ENCODE measurements around the gene NPC1L1.
A peak's percentile ranks its signal among the peaks of the same experiment; 100 is the strongest.

The NPC1L1 gene

DNA sequence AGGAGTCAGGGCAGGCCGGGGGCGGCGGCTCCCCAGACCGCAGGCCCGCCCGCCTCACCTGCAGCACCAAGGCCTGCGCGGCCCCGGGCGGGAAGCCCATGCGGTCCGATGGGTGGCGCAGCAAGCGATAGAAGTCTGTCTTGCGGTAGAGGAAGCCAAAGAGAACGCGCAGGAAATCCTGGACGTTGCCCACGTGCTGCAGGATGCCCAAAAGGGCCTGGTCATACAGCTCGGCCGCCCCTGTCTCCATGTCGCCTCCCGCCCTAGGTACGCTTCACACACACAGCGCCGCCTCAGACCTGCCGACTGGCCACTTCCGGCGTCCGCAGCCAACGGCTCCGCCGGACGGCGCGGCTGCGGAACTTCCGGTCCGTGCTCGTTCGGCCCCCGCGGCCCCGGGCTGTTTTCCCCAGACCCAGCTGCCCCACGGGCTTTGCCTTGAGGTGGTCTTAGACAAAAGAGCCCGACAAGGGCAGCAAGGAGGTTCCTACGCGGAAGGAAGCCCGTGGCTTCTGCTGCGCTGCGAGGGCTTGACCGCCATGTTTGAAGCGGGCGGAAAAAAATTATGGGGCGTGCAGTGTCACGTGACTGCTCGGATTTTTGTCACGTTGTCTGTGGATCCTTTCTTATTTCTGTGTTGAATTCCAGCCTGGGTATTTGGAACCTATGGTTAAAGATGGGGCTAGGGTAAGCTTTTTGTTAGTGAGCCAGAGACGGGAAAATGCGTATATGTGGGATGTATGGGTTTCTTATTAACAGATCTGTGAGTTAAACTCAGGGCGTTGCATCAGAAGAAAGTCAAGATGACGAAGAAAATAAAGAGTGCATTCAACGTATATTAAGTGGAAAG is 50.6 kb downstream of the NPC1L1 start, which contains the start of gene NUDCD3:
Gene NUDCD3 (minus strand): TSS at position 308 of the 850 bp plus-strand sequence. CDS start 58 bp downstream, at position 250.
- H3K27ac Mint-ChIP-seq: peak within 1 kb of the TSS; percentile 96
- H3K9me3 Mint-ChIP-seq: no peaks in the 10 kb centered on the region
- DNase-seq (peak; percentile 79), ATAC-seq (replicated peaks) (peak; percentile 94 to 95)
- peaks cover 11 to 14% of the 10 kb centered on the region in 2 donors for H3K27me3 Mint-ChIP-seq
- H3K4me3 Mint-ChIP-seq: peak within 1 kb of the TSS; percentile 87 to 92
- H3K4me1 Mint-ChIP-seq: peaks cover 26 to 43% of the 10 kb centered on the region in 2 donors
- H3K36me3 Mint-ChIP-seq: peaks cover 8 to 20% of the 10 kb centered on the region in 2 donors

DNA sequence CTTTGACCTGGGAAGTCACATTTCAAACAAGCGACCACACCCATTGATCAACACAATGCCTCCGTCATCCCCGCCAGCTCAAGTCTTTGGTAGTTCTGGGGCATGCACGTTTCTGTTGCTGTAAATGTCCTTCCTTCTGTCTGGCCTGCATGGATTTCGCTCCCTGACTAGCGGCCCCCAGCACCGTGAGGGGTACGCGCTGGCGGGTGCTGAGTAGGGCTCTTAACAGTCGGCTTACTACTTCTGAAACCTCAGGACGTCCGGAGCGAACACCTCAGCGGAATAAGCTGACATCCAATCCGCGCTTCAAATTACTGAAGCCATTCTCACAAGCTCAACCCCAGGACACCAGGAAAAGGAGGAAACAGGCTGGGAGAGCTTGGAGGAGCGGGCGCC is 51.2 kb downstream of the NPC1L1 start:
- DNase-seq (no peak), ATAC-seq (replicated peaks) (peak; percentile 38)
- Mint-ChIP-seq H3K4me3 (peak overlapping the region; percentile 87 to 92), H3K9me3 (no peaks in the 10 kb centered on the region), H3K27me3 (peaks cover 4 to 8% of the 10 kb centered on the region in 2 donors), H3K27ac (peak overlapping the region; percentile 96), H3K36me3 (peaks cover 11 to 26% of the 10 kb centered on the region in 2 donors), H3K4me1 (peaks cover 28 to 47% of the 10 kb centered on the region in 2 donors)

DNA sequence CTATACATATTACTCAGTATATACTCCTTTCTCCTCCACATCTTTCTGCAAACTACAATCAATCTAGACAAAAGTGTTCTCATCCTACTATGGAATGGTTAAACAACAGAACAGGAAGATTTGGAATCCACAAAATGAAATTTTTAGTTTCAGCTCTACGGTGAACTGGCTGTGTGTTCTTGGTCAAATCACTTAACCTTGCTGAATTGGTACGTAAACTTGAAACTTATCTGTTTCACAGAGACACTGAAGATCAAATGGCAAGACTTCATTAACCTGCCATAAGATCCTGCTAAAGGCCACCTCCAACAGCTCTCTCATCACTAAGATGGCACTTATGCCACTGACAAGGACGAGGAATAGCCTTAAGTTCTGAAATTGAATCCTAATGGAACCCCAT is 52.2 kb downstream of the NPC1L1 start:
- peaks cover 19 to 36% of the 10 kb centered on the region in 2 donors for H3K36me3 Mint-ChIP-seq
- no peaks in the 10 kb centered on the region for H3K27me3 Mint-ChIP-seq
- H3K4me3 Mint-ChIP-seq: peak overlapping the region; percentile 87 to 92
- peaks cover under 1% of the 10 kb centered on the region in 2 donors for H3K9me3 Mint-ChIP-seq
- no peak for DNase-seq
- ATAC-seq (replicated peaks): no peak
- peaks cover 29 to 57% of the 10 kb centered on the region in 2 donors for H3K4me1 Mint-ChIP-seq
- no peak overlapping the region for H3K27ac Mint-ChIP-seq

DNA sequence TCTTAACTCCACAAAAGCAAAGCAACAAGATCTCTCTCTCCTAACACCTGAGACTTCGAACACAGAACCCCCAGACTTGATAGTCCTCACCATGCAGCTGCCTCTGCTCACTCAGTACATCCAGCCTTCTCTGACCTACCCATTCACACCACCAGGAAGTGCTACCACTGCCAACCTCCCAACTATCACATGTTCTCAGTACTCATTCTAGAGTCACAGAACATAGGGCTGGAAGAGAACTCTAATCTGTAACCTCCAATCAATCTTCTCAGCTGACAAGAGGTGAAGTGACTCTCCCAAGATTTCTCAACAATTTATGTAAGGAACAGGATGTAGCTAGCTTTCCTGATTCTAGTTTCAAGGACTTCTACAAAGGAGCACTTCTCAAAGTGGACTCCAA is 54.4 kb downstream of the NPC1L1 start:
- peaks cover 42 to 57% of the 10 kb centered on the region in 2 donors for H3K36me3 Mint-ChIP-seq
- ATAC-seq (replicated peaks): no peak
- H3K27me3 Mint-ChIP-seq: no peaks in the 10 kb centered on the region
- H3K27ac Mint-ChIP-seq: no peak overlapping the region
- no peak for DNase-seq
- peaks cover 32 to 69% of the 10 kb centered on the region in 2 donors for H3K4me1 Mint-ChIP-seq
- peaks cover 12 to 17% of the 10 kb centered on the region in 2 donors for H3K9me3 Mint-ChIP-seq
- no peak overlapping the region for H3K4me3 Mint-ChIP-seq

DNA sequence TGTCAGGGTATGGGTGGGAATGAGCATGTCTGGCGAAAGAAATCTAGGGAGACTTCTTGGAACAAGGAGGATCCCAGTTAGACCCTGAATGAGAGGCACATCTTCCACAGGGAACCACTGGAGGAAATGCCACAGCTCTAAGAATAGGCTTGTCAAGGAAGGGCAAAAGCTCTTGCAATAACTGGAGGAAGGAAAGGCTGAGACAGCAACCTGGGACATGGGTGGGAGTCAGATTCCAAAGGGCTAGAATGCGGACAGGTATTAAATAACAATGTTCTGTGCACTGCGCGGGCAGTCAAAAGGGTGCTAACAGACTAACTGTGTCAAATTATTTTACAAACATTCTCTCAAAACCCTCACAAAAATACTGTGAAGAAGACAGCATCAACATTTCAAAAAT is 55.1 kb downstream of the NPC1L1 start:
- Mint-ChIP-seq H3K36me3 (peaks cover 45 to 63% of the 10 kb centered on the region in 2 donors), H3K27me3 (no peaks in the 10 kb centered on the region), H3K4me1 (peaks cover 32 to 68% of the 10 kb centered on the region in 2 donors), H3K27ac (no peak overlapping the region), H3K9me3 (peaks cover 12 to 17% of the 10 kb centered on the region in 2 donors), H3K4me3 (no peak overlapping the region)
- DNase-seq (no peak), ATAC-seq (replicated peaks) (no peak)

DNA sequence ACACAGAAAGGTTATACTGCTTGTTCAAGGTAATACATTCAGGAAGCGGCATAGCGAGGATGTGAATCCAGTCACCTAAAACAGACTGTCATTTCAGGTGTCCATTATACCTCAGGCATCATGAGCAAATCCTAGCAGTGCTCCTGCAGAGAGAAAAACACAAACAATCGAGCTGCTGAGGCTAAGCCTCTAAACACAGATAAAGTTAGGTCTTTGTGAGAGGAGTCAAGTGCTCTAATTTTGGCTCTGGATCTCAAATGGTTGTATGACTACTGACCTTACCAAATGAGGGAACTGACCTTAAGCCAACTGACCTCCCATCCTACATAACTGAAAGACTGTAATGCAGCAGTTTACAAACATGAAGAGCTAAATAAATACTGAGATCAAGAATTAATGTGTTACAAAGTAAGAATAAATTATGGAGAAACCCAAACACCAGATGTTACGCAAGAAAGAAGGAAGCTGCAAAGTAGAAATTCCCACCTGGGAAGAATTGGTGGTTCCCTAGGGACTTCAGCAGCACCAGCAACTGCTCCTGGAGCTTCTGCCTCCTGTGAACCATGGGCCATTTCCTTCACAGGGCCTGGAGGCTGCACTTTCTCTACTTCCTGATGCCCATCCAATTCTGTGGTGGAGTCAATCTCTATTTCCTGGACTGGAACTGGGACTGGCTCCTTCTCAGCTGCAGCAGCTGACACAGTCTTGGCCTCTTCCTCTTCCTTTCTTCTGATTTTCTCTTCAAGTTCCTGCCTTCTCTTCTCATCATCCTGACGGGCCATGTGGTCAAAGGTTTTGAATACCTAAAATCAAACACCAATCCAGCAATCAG is 56.4 kb downstream of the NPC1L1 start:
- H3K9me3 Mint-ChIP-seq: peaks cover 12 to 17% of the 10 kb centered on the region in 2 donors
- no peak overlapping the region for H3K27ac Mint-ChIP-seq
- H3K27me3 Mint-ChIP-seq: no peaks in the 10 kb centered on the region
- no peak overlapping the region for H3K4me3 Mint-ChIP-seq
- DNase-seq (no peak), ATAC-seq (replicated peaks) (no peak)
- peaks cover 48 to 65% of the 10 kb centered on the region in 2 donors for H3K36me3 Mint-ChIP-seq
- peaks cover 26 to 59% of the 10 kb centered on the region in 2 donors for H3K4me1 Mint-ChIP-seq

DNA sequence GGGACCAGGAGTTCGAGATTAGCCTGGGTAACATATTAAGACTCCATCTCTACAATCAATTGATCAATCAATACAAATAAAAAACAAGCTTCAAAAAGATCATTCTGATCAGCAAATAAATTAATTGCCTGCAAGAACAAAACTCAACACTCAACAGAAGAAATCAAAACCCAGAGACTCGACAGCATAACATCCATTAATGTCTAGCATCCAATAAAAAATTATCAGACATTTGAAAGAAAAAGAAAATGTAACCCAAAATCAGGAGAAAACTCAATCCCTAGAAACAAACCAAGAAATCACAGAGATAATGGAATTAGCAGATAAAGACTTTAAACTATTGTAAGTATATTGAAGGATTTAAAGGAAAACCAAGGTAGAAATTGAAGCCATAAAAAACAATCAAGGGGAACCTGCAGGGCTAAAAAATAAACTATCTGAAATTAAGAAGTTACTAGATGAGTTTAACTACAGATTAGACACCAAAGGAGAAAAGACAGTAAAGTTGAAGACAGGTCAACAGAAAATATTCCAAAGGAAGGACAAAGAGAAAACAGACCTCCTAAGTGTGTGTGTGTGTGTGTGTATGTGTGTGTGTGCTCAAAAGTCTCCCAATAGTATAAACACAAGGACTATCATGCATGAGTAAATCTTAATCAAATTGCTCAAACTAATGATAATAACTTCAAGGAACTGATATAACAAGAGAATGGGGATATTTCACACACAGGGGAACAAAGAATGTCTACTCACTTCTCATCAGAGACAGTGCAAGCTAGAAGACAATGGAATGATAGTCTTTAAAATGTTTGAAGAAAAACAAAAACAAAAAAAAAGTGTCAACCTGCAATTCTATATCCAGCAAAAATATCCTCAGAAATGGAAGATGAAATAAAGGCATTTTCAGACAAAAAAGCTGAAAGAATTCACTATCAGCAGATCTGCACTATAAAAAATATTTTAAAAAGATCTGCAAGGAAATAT is 58.3 kb downstream of the NPC1L1 start:
- Mint-ChIP-seq H3K4me1 (peaks cover 17 to 43% of the 10 kb centered on the region in 2 donors), H3K4me3 (no peak overlapping the region), H3K9me3 (peaks cover 15 to 17% of the 10 kb centered on the region in 2 donors), H3K27me3 (no peaks in the 10 kb centered on the region), H3K36me3 (peaks cover 47 to 67% of the 10 kb centered on the region in 2 donors), H3K27ac (no peak overlapping the region)
- DNase-seq (no peak), ATAC-seq (replicated peaks) (no peak)

DNA sequence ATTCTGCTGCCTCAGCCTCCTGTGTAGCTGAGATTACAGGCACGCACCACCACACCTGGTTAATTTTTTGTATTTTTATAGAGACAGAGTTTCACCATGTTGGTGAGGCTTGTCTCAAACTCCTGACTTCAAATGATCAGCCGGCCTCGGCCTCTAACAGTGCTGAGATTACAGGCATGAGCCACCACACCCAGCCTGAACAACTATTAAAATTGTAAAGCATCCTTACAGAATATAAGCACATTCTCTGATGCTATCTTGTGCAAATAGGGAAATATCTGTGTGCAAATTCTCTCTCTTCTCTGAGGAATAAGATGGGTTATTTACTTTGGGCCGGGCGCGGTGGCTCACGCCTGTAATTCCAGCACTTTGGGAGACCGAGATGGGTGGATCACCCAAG is 63.2 kb downstream of the NPC1L1 start:
- Mint-ChIP-seq H3K27me3 (no peaks in the 10 kb centered on the region), H3K27ac (no peak overlapping the region), H3K36me3 (peaks cover 45 to 67% of the 10 kb centered on the region in 2 donors), H3K9me3 (peaks cover 7 to 9% of the 10 kb centered on the region in 2 donors), H3K4me3 (no peak overlapping the region), H3K4me1 (peaks cover 14 to 37% of the 10 kb centered on the region in 2 donors)
- DNase-seq: no peak
- ATAC-seq (replicated peaks): no peak

DNA sequence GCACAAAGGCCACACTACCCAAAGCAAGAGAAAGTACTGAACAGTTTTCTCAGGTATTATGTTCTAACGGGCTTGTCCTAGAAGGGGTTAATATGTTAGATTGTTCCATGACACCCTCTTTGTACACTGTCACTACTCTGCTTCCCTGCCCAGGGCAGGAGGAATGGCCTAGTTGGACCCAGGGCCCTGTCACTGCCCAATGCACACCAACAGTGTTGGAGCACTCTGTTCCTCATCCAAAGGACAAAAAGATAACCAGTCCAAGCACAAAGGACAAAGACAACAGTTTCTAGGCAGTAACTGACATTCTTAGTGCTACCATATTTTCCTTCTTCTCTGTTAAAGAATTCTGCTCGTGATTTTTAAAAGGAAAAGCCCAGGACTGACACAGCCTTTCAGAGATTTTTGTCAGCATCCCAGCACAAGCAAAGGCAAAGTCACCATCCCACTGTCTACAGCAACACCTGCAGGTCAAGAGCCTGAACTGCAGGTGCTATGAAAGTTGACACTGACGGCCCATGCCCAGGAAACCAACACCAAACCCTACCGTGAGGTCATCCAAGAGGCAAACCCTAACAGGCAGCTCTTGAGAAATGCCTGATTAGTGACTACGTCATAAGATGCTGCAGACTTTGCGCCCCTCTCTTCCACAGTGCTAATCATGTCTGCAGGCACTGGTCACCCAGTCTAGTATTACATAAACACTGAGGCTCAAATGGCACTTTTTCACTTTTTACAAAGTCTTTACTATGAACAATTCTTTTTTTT is 63.9 kb downstream of the NPC1L1 start:
- H3K27ac Mint-ChIP-seq: no peak overlapping the region

DNA sequence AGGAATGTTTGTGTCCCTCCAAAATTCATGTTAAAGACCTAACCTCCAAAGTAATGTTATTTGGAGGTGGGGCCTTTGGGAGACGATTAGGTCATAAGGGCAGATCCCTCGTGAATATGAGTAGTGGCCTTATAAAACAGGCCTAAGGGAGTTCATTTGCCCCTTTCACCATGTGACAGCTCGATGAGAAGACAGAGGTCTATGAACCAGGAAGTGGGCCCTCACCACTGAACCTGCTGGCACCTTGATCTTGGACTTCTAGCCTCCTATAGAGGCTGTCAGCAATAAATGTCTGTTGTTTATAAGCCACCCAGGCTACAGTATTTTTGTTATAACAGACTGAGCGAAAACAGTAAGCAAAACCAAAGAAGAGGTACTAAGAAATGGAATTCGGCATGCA is 64.8 kb downstream of the NPC1L1 start:
- H3K9me3 Mint-ChIP-seq: peaks cover 0 to 3% of the 10 kb centered on the region in 2 donors
- no peak overlapping the region for H3K27ac Mint-ChIP-seq
- H3K27me3 Mint-ChIP-seq: no peaks in the 10 kb centered on the region
- H3K4me3 Mint-ChIP-seq: no peak overlapping the region
- peaks cover 43 to 64% of the 10 kb centered on the region in 2 donors for H3K36me3 Mint-ChIP-seq
- no peak for ATAC-seq (replicated peaks)
- no peak for DNase-seq
- H3K4me1 Mint-ChIP-seq: peaks cover 16 to 37% of the 10 kb centered on the region in 2 donors

More for the DNA sequence above, 63.9 kb downstream of the NPC1L1 start:
- peaks cover under 1 to 3% of the 10 kb centered on the region in 2 donors for H3K9me3 Mint-ChIP-seq
- DNase-seq (peak; percentile 39), ATAC-seq (replicated peaks) (peak; percentile 89 to 90)
- no peak overlapping the region for H3K4me3 Mint-ChIP-seq
- no peaks in the 10 kb centered on the region for H3K27me3 Mint-ChIP-seq
- peaks cover 10 to 32% of the 10 kb centered on the region in 2 donors for H3K4me1 Mint-ChIP-seq
- H3K36me3 Mint-ChIP-seq: peaks cover 42 to 65% of the 10 kb centered on the region in 2 donors

DNA sequence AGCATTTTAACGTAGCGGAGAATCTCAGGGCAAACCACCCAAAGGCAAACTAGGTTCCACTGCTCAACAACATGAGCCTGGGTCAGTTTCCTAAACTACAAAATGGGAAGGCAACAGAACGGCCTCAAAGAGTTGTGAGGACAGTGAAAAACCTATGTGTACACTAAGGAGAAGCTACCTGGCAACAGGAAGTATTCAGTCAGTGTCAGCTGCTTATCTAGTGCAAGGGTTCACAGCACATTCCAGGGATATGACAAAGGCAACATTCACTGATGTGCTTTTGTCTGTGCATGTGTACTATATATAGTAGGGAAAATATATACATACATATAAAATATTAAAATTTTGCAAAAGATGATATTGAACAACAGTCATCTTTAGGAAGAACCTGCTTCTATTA is 67.8 kb downstream of the NPC1L1 start:
- H3K27ac Mint-ChIP-seq: no peak overlapping the region
- peaks cover 29 to 55% of the 10 kb centered on the region in 2 donors for H3K4me1 Mint-ChIP-seq
- ATAC-seq (replicated peaks): no peak
- H3K9me3 Mint-ChIP-seq: no peaks in the 10 kb centered on the region
- DNase-seq: no peak
- no peak overlapping the region for H3K4me3 Mint-ChIP-seq
- H3K36me3 Mint-ChIP-seq: peaks cover 40 to 68% of the 10 kb centered on the region in 2 donors
- no peaks in the 10 kb centered on the region for H3K27me3 Mint-ChIP-seq

DNA sequence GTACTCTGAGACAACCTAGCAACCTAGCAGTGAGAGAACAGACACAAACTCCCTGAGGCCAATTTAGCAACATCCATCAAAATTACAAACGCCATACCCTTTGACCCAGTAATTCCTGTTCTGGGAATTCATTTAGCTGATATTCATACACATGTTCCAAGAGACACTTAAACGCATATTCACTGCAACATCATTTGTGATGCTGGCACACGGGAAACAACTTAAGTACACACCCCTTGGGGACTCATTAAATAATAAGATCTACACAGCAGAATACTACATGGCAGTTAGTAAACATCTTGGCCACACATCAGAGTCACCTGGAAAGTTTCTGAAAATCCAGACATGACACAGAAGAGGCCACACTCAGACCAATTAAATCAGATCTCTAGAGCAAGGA is 68.3 kb downstream of the NPC1L1 start:
- Mint-ChIP-seq H3K27me3 (no peaks in the 10 kb centered on the region), H3K9me3 (no peaks in the 10 kb centered on the region), H3K4me3 (no peak overlapping the region), H3K36me3 (peaks cover 43 to 72% of the 10 kb centered on the region in 2 donors), H3K27ac (no peak overlapping the region), H3K4me1 (peaks cover 29 to 55% of the 10 kb centered on the region in 2 donors)
- no peak for DNase-seq
- ATAC-seq (replicated peaks): no peak

DNA sequence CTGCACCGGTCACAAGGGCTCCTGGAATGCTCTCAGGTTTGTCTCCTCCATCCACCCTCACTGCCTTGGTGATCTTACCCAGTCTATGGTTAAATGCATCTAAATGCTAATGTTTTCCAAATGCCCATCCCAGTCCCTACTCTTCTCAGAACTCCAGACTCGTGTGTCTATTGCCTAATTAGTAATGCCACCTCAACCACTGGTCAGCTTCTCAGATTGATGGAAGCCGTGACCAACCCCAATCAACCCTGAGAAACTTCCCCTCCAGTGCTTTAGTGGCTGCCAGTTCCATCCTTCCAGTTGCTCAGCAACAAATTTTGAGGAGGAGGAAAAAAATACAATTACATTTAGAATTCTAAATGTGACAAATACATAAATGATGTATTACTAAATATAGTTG is 69.3 kb downstream of the NPC1L1 start:
- peaks cover 44 to 75% of the 10 kb centered on the region in 2 donors for H3K36me3 Mint-ChIP-seq
- H3K4me3 Mint-ChIP-seq: no peak overlapping the region
- ATAC-seq (replicated peaks) (no peak), DNase-seq (no peak)
- H3K9me3 Mint-ChIP-seq: no peaks in the 10 kb centered on the region
- H3K27ac Mint-ChIP-seq: no peak overlapping the region
- no peaks in the 10 kb centered on the region for H3K27me3 Mint-ChIP-seq
- peaks cover 30 to 54% of the 10 kb centered on the region in 2 donors for H3K4me1 Mint-ChIP-seq
